Measurements from ENCODE around the gene PDHB. TPM values are rescaled to one million over a fixed set of nuclear protein-coding genes. Genes with fewer than 3 reads are reported as not detected.

The PDHB gene
- total RNA-seq (2014; rRNA removed; shearing (Covaris generic)): 108 and 110 TPM in 2 replicates
- 119 and 126 TPM in 2 replicates for polyA plus RNA-seq (2016; fragmentation: Nextera tagmentation; extraction: Ambion mirVana)

- in situ Hi-C loops (cut with MboI): no loop called here
Observed at GRCh38 chr3:58433400-58434167, at the start of gene PDHB. TSS of gene PDHB (minus strand) at chr3:58433832. CDS start at chr3:58433809, 23 bp downstream.

DNA sequence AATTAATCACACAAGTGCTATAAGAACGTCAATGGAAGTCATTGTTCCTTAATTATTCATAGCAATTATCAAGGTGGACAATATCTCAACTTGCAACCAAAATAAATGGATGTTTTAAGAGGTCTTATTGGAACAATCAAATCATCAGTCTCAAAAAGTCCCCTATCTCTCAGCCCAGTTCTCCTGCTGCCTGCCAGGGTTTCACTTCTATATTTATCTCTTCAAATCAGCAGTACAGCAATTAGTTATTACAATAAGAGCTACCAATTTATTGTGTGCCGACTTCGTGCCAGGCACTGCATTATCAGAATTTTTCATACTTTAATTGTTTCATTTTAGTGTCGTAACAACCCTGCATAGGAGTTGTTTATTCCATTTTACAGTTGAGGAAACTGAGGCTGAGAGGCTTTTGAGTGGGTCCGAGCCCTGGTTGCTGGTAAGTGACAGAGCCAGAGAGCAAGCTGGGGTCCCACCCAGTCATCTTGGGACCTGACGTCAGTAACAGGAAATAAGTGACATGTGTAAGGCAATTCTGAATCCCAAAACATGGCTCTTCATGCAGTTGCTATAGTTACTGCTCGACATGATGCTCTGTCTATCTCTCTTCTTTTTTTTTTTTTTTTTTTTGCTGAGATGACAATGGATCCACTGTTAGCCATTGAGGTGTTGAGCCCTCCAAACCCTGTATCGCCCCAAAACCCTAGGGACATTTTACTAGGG lies 49.4 kb upstream of the PDHB start:
- H2AFZ ChIP-seq: no peak overlapping the region
- no peak for DNase-seq
- WGBS, 2 experiments (ENCODE audit: low coverage in 1 of 2, low lambda C conversion rate in 2 of 2, missing lambda C conversion rate in 2 of 2): 65 to 67% methylated on average over 8 of the region's 8 CpGs
- H3F3A ChIP-seq (ENCODE audit: insufficient read depth): no peaks in the 10 kb centered on the region
- no peak overlapping the region for H3K4me3 ChIP-seq
- H3K27me3 ChIP-seq (replicated peaks; ENCODE audit: insufficient read depth): no peaks in the 10 kb centered on the region
- TF ChIP-seq EZH2 (IDR thresholded peaks at IDR 0.05; ENCODE audit: insufficient read depth, poor library complexity, severe bottlenecking) (no peak), EZH2phosphoT487 (IDR thresholded peaks at IDR 0.05; ENCODE audit: insufficient read depth, low read depth) (no peak)
- in situ Hi-C loops (cut with MboI): no loop called here
- no peaks in the 10 kb centered on the region for H3K9me3 ChIP-seq (ENCODE audit: low read depth)
- H3K27ac ChIP-seq: no peak overlapping the region
- no peak overlapping the region for H3K4me2 ChIP-seq (ENCODE audit: unreplicated experiment)
- no peaks in the 10 kb centered on the region for H3K79me2 ChIP-seq (ENCODE audit: insufficient read depth)
- no peaks in the 10 kb centered on the region for H3K36me3 ChIP-seq (ENCODE audit: low read depth)
- no peaks in the 10 kb centered on the region for H4K20me1 ChIP-seq (ENCODE audit: insufficient read depth)
- H3K4me1 ChIP-seq (ENCODE audit: insufficient read depth): peaks cover 11% of the 10 kb centered on the region
- no peak overlapping the region for H3K9ac ChIP-seq
- no peaks in the 10 kb centered on the region for H3K9me2 ChIP-seq (ENCODE audit: insufficient read depth)

More at GRCh38 chr3:58433400-58434167, at the start of gene PDHB:
- TF ChIP-seq EZH2phosphoT487 (IDR thresholded peaks at IDR 0.05; ENCODE audit: insufficient read depth, low read depth) (no peak), EZH2 (IDR thresholded peaks at IDR 0.05; ENCODE audit: insufficient read depth, poor library complexity, severe bottlenecking) (no peak)
- H3K4me3 ChIP-seq: peak within 1 kb of the TSS; percentile 85
- H3K4me2 ChIP-seq (ENCODE audit: unreplicated experiment): peak within 1 kb of the TSS; percentile 94
- no peaks in the 10 kb centered on the region for H3K9me2 ChIP-seq (ENCODE audit: insufficient read depth)
- peaks cover 28% of the 10 kb centered on the region for H3F3A ChIP-seq (ENCODE audit: insufficient read depth)
- H2AFZ ChIP-seq: peak within 1 kb of the TSS; percentile 76
- H3K79me2 ChIP-seq (ENCODE audit: insufficient read depth): peaks cover 26% of the 10 kb centered on the region
- no peaks in the 10 kb centered on the region for H3K9me3 ChIP-seq (ENCODE audit: low read depth)
- no peaks in the 10 kb centered on the region for H4K20me1 ChIP-seq (ENCODE audit: insufficient read depth)
- peaks cover 30% of the 10 kb centered on the region for H3K4me1 ChIP-seq (ENCODE audit: insufficient read depth)
- no peaks in the 10 kb centered on the region for H3K27me3 ChIP-seq (replicated peaks; ENCODE audit: insufficient read depth)
- H3K9ac ChIP-seq: peak within 1 kb of the TSS; percentile 86
- peaks cover 31% of the 10 kb centered on the region for H3K36me3 ChIP-seq (ENCODE audit: low read depth)
- peak within 1 kb of the TSS; percentile 63 for H3K27ac ChIP-seq
- peak; percentile 97 for DNase-seq
- WGBS, 2 experiments (ENCODE audit: low coverage in 1 of 2, low lambda C conversion rate in 2 of 2, missing lambda C conversion rate in 2 of 2): 1 to 2% methylated on average over 34 to 37 of the region's 67 CpGs

DNA sequence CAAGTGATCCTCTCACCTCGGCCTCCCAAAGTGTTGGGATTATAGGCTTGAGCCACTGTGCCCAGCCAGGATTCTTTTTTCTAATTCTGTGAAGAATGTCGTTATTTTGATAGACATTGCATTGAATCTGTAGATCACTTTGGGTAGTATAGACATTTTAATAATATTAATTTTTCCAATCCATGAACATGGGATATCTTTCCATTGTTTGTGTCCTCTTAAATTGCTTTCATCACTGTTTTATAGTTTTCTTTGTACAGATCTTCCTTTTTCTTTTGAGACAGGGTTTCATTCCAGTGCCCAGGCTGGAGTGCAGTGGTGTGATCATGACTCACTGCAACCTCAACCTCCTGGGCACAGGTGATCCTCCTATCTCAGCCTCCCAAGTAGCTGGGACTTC lies 46.7 kb upstream of the PDHB start:
- H3K27me3 ChIP-seq (replicated peaks; ENCODE audit: insufficient read depth): no peaks in the 10 kb centered on the region
- no peak overlapping the region for H2AFZ ChIP-seq
- H3K27ac ChIP-seq: no peak overlapping the region
- H3F3A ChIP-seq (ENCODE audit: insufficient read depth): no peaks in the 10 kb centered on the region
- no peaks in the 10 kb centered on the region for H4K20me1 ChIP-seq (ENCODE audit: insufficient read depth)
- H3K4me3 ChIP-seq: no peak overlapping the region
- no peaks in the 10 kb centered on the region for H3K9me2 ChIP-seq (ENCODE audit: insufficient read depth)
- WGBS, 2 experiments (ENCODE audit: low coverage in 1 of 2, low lambda C conversion rate in 2 of 2, missing lambda C conversion rate in 2 of 2): 65 to 83% methylated on average over 2 of the region's 2 CpGs
- no peaks in the 10 kb centered on the region for H3K79me2 ChIP-seq (ENCODE audit: insufficient read depth)
- in situ Hi-C loops (cut with MboI): no loop called here
- H3K4me2 ChIP-seq (ENCODE audit: unreplicated experiment): no peak overlapping the region
- no peaks in the 10 kb centered on the region for H3K4me1 ChIP-seq (ENCODE audit: insufficient read depth)
- TF ChIP-seq EZH2 (IDR thresholded peaks at IDR 0.05; ENCODE audit: insufficient read depth, poor library complexity, severe bottlenecking) (no peak), EZH2phosphoT487 (IDR thresholded peaks at IDR 0.05; ENCODE audit: insufficient read depth, low read depth) (no peak)
- no peak for DNase-seq
- H3K9ac ChIP-seq: no peak overlapping the region
- H3K36me3 ChIP-seq (ENCODE audit: low read depth): no peaks in the 10 kb centered on the region
- no peaks in the 10 kb centered on the region for H3K9me3 ChIP-seq (ENCODE audit: low read depth)

DNA sequence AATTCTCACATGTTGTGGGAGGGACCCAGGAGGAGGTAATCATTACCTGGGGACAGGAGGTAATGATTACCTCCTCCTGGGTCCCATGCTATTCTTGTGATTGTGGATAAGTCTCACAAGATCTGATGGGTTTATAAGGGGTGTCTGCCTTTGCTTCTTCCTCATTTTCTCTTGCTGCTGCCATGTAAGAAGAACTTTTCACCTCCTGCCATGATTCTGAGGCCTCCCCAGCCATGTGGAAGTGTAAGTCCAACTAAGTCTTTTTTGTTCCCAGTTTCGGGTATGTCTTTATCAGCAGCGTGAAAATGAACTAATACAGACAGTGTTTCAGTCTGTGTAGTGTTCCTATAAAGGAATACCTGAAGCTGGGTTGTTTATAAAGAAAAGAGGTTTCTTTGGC lies 45.1 kb upstream of the PDHB start:
- Histone ChIP-seq H3K36me3 (ENCODE audit: low read depth) (no peaks in the 10 kb centered on the region), H3K27ac (no peak overlapping the region), H3F3A (ENCODE audit: insufficient read depth) (no peaks in the 10 kb centered on the region), H3K9me2 (ENCODE audit: insufficient read depth) (no peaks in the 10 kb centered on the region), H3K9ac (no peak overlapping the region), H3K27me3 (replicated peaks; ENCODE audit: insufficient read depth) (no peaks in the 10 kb centered on the region), H3K9me3 (ENCODE audit: low read depth) (no peaks in the 10 kb centered on the region), H3K4me2 (ENCODE audit: unreplicated experiment) (no peak overlapping the region), H3K4me3 (no peak overlapping the region), H4K20me1 (ENCODE audit: insufficient read depth) (no peaks in the 10 kb centered on the region), H3K4me1 (ENCODE audit: insufficient read depth) (no peaks in the 10 kb centered on the region), H2AFZ (no peak overlapping the region), H3K79me2 (ENCODE audit: insufficient read depth) (no peaks in the 10 kb centered on the region)
- TF ChIP-seq EZH2 (IDR thresholded peaks at IDR 0.05; ENCODE audit: insufficient read depth, poor library complexity, severe bottlenecking) (no peak), EZH2phosphoT487 (IDR thresholded peaks at IDR 0.05; ENCODE audit: insufficient read depth, low read depth) (no peak)
- in situ Hi-C loops (cut with MboI): no loop called here
- no peak for DNase-seq
- 78 to 79% methylated on average over 2 of the region's 2 CpGs for WGBS, 2 experiments (ENCODE audit: low coverage in 1 of 2, low lambda C conversion rate in 2 of 2, missing lambda C conversion rate in 2 of 2)

Measured in GM23248 (cell line).